ENCODE data around the gene LHFPL4.
A peak's percentile ranks its signal among the peaks of the same experiment; 100 is the strongest.
"Not testable (repeated sequence)": the region's sequence is repeated elsewhere in the genome, so short reads cannot be mapped to it uniquely, and the experiment has no call there.

Gene LHFPL4

DNA sequence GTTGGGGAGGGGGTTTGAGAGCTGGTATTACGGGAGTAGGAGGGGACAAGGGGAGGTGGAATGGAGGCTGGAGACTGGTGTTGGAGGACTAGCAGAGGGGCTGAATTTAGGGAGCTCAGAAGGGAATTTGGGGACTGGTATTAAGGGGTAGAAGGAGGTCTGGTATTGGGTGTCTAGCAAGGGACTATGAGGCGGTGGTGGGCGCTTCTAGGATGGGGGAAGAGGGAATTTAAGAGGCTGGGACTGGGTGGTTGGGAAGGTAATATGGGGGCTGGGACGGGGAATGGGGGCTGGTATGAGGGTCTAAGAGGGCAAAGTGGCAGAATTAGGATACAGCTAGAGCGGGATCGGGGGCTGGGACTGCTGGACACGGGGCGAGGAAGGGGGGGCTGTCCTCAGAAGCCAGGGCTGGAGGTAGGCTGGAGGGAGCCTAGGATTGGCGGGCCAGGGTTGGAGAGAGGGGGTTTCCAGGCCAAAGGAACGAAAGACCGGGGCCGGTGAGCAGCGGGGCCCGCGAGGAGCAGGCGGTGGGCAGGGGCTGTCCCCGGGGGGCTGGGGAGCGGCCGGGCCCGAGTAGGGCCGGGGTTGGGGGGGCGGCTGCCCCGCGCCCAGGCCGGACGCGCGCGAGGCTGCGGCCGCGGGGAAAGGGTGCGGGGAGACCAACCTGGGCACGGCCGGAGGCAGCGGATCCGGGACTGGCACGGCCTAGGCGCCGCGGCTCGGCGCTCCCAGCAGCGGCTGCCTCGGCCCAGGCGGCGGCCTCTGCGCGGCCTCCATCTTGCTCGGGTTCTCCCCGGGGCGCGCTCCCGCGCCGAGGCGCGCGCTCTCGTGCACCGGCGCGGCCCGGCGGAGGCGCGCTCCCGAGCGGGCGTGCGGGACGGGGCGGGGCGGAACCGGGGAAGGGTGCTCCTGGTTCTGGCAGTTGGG, at the start of gene LHFPL4:
Gene LHFPL4, minus strand, starts transcription at position 802 of the 927 bp plus-strand sequence. CDS start 1,143 bp downstream, outside the sequence.
- no peak for DNase-seq

DNA sequence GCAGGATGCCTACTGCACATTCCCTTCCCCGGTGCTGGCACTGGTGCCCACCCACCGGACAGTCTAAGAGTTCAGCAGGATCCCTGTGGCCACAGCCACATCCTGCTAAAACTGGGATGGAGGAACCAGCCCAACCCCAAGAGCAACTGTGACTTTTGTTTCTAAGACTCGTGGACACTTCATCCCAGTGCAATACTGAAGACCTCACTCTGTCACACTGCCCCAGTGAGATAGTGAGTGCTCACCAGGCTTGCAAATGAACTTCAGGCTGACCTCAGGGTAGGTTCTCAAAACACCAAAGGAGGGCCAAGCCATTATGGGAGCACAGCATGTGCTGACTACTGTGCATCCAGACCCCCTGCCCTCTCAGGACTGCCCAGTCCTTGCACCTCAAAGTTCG, 49.0 kb upstream of the LHFPL4 start:
- DNase-seq: no peak

DNA sequence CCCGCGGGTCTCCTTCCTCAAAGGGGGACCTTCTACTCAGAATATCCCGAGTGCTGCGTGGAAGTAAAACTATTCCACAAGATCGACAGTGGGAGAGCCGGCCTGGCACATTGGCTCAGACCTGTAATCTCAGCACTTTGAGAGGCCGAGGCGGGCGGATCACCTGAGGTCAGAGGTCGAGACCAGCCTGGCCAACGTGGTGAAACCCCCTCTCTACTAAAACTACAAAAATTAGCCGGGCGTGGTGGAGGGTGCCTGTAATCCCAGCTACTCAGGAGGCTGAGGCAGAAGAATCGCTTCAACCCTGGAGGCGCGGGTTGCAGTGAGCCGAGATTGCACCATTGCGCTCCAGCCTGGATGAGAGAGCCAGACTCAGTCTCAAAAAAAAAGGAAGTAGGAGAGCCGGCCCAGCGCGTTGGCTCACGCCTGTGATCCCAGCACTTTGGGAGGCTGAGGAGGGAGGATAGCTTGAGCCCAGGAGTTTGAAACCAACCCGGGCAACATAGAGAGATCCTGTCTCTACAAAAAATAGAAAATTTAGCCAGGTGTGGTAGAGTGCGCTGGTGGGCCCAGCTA, 47.5 kb upstream of the LHFPL4 start:
- not testable (repeated sequence) for DNase-seq

DNA sequence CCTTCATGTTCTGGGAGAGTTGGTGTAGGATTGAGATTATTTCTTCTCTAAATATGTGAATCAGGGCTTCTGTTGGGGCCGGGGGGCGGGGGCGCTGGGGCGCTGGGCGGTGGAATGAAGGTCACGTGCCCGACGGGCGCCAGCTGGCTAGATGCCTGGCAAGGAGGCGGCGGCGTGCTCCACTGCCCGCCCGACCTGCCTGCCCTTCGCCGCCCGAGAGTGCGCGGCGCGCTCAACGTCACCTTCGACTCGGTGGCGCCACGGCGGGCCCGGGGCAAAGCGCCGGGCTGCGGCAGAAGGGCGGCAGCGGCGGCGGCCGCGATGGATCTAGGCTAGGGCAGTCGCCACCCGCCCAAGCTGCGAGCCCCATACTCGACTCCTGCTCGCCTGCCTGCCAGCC, 47.0 kb upstream of the LHFPL4 start:
- DNase-seq: no peak

DNA sequence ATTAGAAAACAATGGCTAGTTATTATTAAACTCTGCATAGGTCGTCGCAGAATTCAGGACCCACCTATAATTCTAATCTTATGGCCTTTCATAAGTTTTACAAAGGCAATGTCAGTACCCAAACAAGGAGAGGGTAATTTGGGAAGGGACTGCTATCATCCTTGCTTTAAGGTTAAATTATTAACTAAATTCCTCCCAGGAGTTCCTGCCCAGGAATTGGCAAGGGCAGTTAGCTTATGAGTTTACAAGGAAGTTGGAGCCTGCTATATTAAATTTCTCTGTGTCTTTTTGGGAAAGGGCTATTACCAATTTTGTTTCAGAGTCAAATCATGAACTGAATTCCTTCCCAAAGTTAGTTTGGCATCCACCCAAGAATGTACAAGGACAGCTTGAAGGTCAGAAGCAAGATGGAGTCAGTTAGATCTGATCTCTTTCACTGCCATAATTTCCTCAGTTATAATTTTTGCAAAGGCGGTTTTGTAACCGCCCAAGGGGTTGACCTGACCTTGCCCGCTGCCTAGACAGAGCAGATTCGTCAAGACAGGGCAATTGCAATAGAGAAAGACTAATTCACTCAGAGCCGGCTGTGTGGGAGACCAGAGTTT, 45.3 kb upstream of the LHFPL4 start:
- no peak for DNase-seq

DNA sequence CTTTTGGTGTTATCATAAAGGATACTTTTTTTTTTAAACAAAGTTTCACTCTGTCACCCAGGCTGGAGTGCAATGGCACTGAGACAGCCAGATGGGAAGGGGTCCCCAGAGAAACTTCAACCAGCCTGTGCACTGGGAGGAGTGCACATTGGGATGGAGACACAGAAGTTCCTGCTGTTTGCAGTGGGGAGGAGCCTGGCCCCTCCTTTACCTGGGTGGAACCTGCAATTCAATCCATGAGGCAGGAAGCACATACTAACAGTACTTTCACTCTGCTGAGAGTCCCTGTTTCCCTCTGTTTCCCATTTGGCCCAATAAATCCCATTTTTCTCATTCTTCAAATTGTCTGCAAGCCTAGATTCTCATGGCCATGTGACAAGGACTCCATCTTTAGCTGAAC, 42.3 kb upstream of the LHFPL4 start:
- DNase-seq: no peak

DNA sequence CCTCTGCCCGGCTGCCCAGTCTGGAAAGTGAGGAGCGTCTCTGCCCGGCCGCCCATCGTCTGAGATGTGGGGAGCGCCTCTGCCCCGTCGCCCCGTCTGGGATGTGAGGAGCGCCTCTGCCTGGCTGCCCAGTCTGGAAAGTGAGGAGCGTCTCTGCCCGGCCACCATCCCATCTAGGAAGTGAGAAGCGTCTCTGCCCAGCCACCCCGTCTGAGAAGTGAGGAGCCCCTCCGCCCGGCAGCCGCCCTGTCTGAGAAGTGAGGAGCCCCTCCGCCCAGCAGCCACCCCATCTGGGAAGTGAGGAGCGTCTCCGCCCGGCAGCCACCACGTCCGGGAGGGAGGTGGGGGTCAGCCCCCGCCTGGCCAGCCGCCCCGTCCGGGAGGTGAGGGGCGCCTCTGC, 38.2 kb upstream of the LHFPL4 start:
- not testable (repeated sequence) for DNase-seq

DNA sequence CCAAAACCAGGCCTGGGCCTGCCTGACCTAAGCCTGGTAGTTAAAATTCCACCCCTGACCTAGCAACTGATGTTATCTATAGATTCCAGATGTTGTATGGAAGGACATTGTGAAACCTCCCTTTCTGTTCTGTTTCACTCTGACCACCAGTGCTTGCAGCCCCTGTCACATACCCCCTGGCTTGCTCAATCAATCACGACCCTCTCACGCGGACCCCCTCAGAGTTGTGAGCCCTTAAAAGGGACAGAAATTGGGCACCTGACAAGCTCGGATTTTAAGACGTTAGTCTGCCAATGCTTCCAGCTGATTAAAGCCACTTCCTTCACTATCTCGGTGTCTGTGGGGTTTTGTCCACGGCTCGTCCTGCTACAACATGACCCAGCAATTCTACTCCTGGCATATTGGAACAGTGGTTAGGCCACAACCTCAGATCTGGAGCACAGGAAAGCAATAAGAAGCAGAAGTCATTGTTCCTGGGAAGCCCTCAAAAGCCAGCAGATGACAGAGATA, 36.7 kb upstream of the LHFPL4 start:
- no peak for DNase-seq

DNA sequence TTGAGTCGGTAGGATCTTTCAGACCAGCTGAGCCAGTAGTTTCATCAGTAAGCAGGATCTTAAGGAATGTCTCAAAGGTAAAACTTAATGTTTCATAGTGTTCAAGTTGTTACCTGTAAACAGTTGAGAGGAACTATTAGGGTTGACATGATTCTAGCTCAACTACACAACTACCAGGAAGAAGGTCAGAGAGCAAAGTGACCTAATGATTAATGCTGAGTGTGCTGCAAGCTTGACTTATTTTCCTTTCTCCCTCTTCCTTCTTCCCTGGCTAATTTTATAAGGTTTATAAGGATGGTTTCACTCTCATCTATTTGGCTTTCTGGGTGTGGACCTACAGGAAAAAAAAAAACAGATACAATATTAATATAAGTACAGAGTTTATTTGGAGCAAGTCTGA, 30.2 kb upstream of the LHFPL4 start:
- no peak for DNase-seq

DNA sequence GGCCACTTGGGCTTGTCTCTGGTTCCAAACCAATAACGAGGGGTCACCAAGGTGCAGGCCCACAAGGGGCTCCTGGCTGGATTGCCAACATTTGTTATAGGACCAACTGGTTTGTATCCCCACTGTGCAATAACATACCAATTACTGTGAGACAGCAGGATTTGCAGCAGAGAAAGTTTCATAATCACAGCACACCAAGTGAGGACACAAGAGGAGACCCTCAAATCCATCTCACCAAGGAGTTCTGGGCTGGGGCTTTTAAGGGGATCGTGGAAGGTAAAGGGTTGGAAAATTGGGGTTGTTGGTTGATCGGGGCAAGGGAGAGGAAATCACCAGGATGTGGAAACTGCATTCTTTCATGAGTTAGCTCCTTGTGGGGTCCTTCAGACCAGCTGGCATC, 29.7 kb upstream of the LHFPL4 start:
- DNase-seq: no peak

DNA sequence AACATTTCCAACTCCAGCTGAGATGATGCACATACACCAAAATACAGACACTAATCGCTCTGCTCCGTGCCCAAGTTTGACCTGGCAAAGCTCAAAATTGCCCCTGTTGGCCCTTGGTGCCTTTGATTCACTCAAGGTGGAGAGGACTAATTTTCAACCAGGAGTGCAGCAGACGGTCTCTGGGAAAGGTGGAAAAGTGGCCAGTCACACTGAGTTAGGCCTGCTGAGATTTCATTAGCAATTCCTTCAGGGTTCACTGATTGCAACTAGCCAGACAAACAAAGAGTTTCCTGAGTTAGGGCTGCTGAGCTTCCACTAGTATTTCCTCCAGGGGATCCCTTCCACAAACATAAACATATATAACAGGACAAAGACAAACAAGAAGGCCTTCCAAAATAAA, 28.7 kb upstream of the LHFPL4 start:
- DNase-seq: no peak

DNA sequence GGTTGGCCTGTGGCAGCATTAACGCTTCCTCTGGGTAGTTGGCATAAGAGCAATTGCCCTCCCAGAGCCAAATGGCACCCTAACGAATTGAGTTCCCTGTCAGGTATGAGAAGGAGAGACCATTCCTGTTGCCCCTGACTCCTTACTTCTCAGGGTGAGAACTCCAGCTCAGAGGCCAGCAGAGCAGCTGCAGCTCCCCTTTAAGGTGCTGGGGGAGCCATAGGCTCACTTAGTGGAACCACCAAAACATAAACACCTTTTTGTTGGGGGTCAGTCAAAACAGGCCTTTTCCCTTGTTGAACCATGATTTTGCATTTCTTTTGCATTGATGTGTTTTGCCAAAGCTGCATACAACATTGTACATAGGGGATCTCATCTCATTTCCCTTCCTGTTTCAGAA, 28.1 kb upstream of the LHFPL4 start:
- DNase-seq: no peak

DNA sequence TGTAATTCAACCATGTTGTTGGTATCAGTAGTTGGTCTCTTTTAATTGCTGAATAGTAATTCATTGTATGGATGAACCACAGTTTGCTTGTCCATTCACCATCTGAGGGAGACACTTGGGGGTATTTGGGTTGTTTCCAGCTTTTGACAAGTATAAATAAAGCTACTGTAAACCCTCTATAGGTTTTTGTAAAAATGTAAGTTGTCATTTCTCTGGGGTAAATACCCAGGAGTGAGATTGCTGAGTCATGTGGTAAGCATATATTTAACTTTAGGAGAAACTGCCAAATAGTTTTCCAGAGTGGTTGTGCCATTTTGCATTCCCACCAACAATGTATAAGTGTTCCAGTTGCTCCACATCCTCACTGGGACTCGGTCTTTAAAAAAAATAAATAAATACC, 15.4 kb upstream of the LHFPL4 start:
- DNase-seq: no peak

DNA sequence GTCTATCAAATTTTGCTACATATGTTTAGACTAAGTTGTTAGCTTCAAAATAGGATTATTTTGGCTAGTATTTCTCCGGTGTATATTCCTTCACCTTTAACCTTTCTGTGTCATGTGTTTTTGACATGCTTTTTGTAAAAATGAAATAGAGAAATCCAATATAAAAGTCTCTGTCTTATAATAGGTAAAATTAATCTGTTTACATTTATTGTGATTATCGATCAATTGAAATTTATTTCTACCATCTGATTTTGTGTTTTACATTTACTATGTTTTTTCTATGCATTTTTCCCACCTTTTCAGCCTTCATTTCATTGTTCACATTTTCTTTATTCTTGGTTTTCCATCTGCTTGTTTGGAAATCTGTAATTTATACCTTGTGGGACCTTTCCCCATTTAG, 11.7 kb upstream of the LHFPL4 start:
- no peak for DNase-seq

DNA sequence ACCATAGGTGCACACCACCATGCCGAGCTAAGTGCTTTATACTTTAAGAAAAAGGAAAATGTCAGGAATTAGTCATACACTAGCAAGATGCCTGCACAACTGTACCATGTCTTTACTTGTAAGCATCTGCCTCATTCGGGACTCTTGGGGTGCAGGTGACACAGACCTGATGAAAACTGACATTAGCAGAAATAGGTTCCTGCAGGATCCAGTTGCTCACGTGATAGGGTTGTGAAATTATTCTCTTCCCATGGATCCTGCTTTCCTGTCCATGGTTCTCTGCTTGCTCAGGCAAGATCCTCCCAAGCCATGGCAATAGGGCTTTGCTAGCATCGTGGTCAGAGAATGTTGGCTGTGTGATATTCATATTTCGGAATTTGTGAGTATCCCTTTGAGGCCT, 10.2 kb upstream of the LHFPL4 start:
- no peak for DNase-seq

DNA sequence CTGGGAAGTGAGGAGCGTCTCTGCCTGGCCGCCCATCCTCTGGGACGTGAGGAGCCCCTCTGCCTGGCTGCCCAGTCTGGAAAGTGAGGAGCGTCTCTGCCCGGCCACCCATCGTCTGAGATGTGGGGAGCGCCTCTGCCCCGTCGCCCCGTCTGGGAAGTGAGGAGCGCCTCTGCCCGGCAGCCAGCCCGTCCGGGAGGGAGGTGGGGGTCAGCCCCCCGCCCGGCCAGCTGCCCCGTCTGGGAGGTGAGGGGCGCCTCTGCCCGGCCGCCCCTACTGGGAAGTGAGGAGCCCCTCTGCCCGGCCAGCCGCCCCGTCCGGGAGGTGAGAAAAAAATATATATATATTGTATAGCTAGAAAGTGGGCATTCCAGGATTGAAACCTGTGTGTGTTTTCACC, 6.4 kb upstream of the LHFPL4 start:
- DNase-seq: not testable (repeated sequence)

DNA sequence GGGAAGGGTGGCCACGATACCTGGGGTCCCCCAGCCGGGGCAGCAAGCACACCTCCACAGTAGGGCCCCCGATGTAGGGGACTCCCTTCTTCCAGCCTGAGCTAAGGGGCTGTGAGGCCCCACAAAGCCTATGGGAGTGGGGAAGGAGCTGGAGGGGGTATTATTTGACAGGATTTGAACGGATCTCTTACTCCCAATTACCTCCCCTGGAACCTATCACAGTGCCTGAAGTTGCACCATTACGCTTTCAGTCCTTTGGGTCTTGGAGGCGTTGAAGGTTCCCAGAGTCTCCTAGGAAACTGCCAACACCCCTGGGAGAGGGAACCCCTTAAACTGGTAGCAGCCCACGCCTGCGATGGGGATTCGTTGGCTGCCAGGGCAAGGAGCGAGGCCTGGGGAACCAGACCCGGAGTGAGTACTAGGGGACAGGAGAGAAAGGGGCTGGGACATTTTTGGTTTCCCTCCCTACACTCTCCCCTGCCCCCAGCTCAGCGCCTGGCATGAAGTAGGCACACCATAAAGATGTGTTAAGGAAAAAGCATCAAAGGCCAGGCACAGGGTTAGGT, 409 bp upstream of the LHFPL4 start:
- no peak for DNase-seq

DNA sequence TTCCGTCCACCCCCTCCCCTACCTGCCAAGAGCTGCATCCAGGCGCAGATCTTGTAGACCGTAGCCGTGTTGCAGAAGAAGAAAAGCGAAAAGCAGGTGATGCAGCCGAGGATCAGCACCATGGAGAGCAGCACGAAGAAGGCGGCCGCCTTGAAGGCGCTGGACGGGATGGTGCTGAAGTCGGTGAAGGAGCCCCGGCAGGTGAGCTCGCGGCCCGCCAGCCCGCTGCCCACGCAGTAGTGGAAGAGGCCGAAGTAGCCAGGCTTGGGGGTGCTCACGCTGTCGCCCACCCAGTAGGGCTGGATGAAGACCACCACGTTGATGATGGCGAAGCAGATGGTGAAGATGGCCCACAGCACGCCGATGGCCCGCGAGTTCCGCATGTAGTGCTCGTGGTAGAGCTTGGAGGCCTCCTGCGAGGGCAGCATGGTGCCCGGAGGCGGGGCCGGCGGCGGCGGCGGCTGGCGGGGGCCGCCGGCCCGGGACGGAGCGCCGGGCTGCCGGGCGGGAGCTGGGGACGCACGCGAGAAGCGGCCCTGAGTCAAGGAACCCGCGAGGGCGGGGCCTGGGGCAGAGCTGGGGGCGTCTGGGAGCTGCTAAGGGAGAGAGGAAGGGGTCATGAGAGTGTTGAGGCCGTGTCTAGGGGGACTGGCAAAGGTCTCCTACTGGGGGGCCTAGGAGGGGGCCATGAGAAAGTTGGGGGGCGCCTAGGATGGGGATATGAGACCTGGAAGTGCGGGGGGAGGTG, 1.2 kb downstream of the LHFPL4 start:
- peak; percentile 18 for DNase-seq

DNA sequence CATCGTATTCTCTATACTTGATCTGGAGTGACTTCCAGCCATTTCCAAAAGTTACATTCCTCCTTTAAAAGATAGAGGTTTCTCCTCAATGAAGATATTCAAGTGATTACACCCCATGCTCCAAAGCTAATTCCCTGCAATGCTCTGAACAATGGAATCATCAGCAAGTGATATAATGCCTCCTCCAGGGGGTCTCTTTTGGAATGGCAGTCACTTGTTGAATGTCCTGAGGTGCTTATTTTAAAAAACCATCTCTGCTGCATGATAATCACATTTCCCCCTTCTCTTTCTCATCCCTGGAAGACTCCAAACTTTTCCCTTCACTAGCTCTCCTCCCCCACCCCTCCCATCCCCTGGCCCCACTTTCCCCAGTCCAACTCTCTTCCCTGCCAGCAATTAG, 2.6 kb downstream of the LHFPL4 start:
- no peak for DNase-seq

DNA sequence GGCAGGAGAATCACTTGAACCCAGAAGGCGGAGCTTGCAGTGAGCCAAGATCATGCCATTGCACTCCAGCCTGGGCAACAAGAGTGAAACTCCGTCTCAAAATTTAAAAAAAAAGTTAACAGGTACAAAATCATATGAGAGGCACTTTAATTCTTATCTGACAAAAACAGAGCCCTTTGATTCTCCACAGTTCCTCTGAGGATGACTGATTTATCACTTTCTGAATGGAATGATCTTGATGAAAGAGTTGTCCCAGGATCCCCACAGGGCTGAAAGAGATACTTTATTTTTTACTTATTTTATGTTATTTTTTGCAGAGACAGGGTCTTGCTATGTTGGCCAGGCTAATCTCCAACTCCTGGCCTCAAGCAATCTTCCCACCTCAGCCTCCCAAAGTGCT, 4.0 kb downstream of the LHFPL4 start:
- no peak for DNase-seq

DNA sequence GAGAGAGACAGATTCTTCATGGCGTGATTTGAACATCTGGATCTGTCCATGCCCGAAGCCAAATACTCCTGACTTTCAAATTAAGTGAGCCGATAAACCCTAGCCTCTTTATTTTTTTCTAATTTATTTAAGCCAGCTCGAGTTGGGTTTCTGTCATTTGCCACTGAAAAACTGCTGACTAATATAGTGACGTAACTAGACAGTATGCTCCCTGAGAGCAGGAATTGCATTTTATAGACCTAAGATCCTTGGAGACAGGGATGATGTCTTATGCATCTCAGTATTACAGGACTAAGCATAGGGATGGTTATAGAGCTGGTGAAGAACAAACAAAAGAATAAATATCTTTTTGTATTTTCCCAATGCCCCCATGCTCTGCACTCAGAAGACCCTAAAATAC, 4.6 kb downstream of the LHFPL4 start:
- no peak for DNase-seq

DNA sequence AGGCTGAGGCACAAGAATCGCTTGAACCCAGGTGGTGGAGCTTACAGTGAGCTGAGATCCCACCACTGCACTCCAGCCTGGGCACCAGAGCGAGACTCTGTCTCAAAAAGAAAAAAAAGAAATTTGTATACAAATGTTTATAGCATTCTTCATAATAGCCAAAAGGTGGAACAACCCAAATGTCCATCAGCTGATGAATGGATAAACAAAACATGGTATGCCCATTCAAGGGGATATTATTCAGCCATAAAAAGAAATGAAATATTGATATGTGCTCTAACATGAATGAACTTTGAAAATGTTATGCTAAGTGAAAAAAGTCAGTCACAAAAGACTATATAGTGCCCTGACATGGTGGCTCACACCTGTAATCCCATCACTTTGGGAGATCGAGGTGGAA, 11.4 kb downstream of the LHFPL4 start:
- no peak for DNase-seq

DNA sequence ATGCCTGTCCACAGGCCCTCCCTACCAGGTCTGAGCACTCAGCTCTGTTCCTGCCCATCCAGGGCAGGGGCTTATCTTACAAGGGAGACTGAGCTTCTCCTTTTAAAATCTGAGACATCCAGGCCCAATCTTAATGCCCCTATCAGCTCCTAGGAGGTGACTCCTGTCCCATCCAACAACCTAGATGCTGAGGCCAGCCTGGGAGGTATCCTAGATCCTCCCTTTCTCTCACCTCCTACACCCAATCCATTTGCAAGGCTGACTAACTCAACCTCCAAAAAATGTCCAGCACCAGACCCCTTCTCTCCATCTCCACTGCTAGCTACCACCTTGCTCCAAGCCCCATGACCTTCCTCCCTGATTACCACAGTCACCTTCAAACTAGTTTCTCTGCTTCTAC, 17.4 kb downstream of the LHFPL4 start:
- no peak for DNase-seq

All from stimulated activated CD4-positive, alpha-beta T cell treated with anti-CD3 and anti-CD28 coated beads, Interleukin-4, amount 100 ng/mL, for 24 hours (primary cell).